ENCODE results near the gene FHAD1. TPM values are rescaled to one million over a fixed set of nuclear protein-coding genes. Genes with fewer than 3 reads are reported as not detected.

Gene FHAD1
- total RNA-seq, 6 donors from 2014 or later = 2.0 to 45.8 (median 12.5) TPM

- WGBS, 2 donors = 72 to 84% methylated on average over 19 to 25 of the region's 25 CpGs
- Histone ChIP-seq H3K36me3 (no peaks in the 10 kb centered on the region), H3K9me3 (no peaks in the 10 kb centered on the region), H3K4me1 (peaks cover 4 to 32% (median 20%) of the 10 kb centered on the region in 4 donors), H3K27ac (no peak overlapping the region), H3K27me3 (no peaks in the 10 kb centered on the region), H3K4me3 (no peak overlapping the region)
- no peak for DNase-seq
- ATAC-seq (ENCODE audit: low FRiP score in 2 of 2) = no peak
- TF ChIP-seq, protein P1, sequence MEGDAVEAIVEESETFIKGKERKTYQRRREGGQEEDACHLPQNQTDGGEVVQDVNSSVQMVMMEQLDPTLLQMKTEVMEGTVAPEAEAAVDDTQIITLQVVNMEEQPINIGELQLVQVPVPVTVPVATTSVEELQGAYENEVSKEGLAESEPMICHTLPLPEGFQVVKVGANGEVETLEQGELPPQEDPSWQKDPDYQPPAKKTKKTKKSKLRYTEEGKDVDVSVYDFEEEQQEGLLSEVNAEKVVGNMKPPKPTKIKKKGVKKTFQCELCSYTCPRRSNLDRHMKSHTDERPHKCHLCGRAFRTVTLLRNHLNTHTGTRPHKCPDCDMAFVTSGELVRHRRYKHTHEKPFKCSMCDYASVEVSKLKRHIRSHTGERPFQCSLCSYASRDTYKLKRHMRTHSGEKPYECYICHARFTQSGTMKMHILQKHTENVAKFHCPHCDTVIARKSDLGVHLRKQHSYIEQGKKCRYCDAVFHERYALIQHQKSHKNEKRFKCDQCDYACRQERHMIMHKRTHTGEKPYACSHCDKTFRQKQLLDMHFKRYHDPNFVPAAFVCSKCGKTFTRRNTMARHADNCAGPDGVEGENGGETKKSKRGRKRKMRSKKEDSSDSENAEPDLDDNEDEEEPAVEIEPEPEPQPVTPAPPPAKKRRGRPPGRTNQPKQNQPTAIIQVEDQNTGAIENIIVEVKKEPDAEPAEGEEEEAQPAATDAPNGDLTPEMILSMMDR (IDR thresholded peaks at IDR 0.05) = no peak
- TF ChIP-seq EP300 (IDR thresholded peaks at IDR 0.05) (no peak), POLR2A (IDR thresholded peaks at IDR 0.05) (no peak), POLR2AphosphoS5 (IDR thresholded peaks at IDR 0.05) (no peak)
These were observed 39.8 kb upstream of the FHAD1 start for GRCh38 chr1:15207031-15207828.

DNA sequence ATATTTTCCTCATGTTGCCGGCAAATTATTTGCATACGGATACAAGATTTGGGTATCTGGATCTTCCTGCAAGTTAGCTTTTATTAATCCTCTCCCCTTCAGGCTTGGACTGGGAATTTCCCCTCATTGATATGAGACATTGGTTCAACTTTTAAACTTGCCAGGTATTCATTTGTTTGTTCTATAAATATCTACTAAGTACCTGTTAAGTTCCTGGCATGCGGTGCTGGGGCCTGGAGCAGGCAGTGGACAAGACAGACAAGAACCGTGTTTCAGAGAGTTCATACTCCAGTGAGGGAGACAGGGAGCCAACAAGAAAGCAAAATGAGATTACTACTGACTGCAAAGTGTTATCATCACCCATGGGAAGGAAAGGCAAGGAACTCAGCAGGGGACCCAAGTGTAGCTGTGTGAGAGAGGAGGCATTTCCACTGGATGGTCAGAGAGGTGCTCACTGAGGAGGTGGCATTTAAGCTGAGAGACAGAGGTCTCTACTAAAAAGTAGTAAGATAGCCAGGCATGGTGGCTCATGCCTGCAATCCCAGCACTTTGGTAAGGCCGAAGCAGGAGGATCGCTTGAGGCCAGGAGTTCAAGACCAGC is 39.1 kb upstream of the FHAD1 start:
- DNase-seq = peak in 1 of 2 donors; percentile 34
- TF ChIP-seq, protein P1 (IDR thresholded peaks at IDR 0.05) = no peak
- TF ChIP-seq EP300 (IDR thresholded peaks at IDR 0.05) (no peak), POLR2A (IDR thresholded peaks at IDR 0.05) (no peak), POLR2AphosphoS5 (IDR thresholded peaks at IDR 0.05) (no peak)
- Histone ChIP-seq H3K36me3 (no peaks in the 10 kb centered on the region), H3K9me3 (no peaks in the 10 kb centered on the region), H3K27me3 (no peaks in the 10 kb centered on the region), H3K4me3 (no peak overlapping the region), H3K27ac (no peak overlapping the region), H3K4me1 (peaks cover 5 to 38% (median 24%) of the 10 kb centered on the region in 4 donors)
- ATAC-seq (ENCODE audit: low FRiP score in 2 of 2) = no peak
- WGBS, 2 donors = 78 to 79% methylated on average over 6 of the region's 6 CpGs

DNA sequence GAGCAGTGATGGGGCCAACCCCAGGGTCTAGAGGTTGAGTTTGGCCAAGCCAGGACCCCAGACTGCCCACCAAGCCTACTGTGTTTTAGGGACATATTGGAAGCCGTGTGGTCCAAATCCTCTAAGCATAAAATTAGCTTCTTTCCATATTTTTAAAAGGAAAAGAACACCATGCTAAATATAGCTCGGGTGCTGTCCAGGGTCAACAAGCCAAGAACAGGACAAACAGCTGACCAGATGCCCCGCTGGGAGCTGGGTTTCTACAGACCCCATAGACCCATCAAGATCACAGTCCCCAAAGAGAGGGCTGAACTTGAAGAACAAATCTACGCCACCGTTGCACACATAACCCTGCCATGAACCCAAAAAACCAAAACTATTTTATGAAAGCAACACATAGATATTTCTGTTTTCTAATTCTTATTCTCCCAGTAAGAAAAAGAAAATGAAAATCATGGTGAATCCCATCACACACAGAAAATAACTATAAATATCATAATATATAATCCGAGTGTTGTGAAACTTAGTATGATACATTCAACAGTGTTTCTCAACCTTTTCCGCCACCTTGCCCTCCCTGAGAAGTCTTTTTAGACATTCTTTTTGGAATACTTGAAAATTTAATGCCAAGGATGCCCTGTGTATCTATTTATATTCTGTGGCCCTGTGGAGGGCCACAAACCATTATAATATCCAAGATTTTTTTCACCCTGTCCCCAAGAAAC is 36.2 kb upstream of the FHAD1 start:
- H3K9me3 ChIP-seq = no peaks in the 10 kb centered on the region
- H3K27me3 ChIP-seq = no peaks in the 10 kb centered on the region
- peak overlapping the region in 1 of 4 donors; percentile 5 for H3K27ac ChIP-seq
- WGBS, 2 donors = 77 to 84% methylated on average over 7 of the region's 7 CpGs
- TF ChIP-seq EP300 (IDR thresholded peaks at IDR 0.05) (no peak), POLR2A (IDR thresholded peaks at IDR 0.05) (no peak), POLR2AphosphoS5 (IDR thresholded peaks at IDR 0.05) (no peak)
- TF ChIP-seq, protein P1 (IDR thresholded peaks at IDR 0.05) = no peak
- H3K36me3 ChIP-seq = peaks cover 0 to 10% (median 2%) of the 10 kb centered on the region in 4 donors
- no peak overlapping the region for H3K4me3 ChIP-seq
- DNase-seq = no peak
- H3K4me1 ChIP-seq = peaks cover 16 to 53% (median 37%) of the 10 kb centered on the region in 4 donors
- no peak for ATAC-seq (ENCODE audit: low FRiP score in 2 of 2)

GRCh38 chr1:15211424-15211823 is 35.6 kb upstream of the FHAD1 start:
- no peak for ATAC-seq (ENCODE audit: low FRiP score in 2 of 2)
- Histone ChIP-seq H3K4me3 (no peak overlapping the region), H3K36me3 (peaks cover 0 to 10% (median 2%) of the 10 kb centered on the region in 4 donors), H3K27ac (peak overlapping the region in 1 of 4 donors; percentile 5), H3K27me3 (no peaks in the 10 kb centered on the region), H3K4me1 (peaks cover 16 to 53% (median 35%) of the 10 kb centered on the region in 4 donors), H3K9me3 (no peaks in the 10 kb centered on the region)
- DNase-seq = no peak
- TF ChIP-seq POLR2AphosphoS5 (IDR thresholded peaks at IDR 0.05) (no peak), POLR2A (IDR thresholded peaks at IDR 0.05) (no peak), EP300 (IDR thresholded peaks at IDR 0.05) (no peak)
- TF ChIP-seq, protein P1 (IDR thresholded peaks at IDR 0.05) = no peak
- 87 to 94% methylated on average over 3 of the region's 3 CpGs for WGBS, 2 donors

All from upper lobe of left lung (tissue), 6 donors.